ENCODE results near the gene ZBTB20. TPM values are rescaled to one million over a fixed set of nuclear protein-coding genes. Genes with fewer than 3 reads are reported as not detected.

ZBTB20 gene
- total RNA-seq, 4 donors from 2014 or later: 148 to 242 (median 188) TPM

DNA sequence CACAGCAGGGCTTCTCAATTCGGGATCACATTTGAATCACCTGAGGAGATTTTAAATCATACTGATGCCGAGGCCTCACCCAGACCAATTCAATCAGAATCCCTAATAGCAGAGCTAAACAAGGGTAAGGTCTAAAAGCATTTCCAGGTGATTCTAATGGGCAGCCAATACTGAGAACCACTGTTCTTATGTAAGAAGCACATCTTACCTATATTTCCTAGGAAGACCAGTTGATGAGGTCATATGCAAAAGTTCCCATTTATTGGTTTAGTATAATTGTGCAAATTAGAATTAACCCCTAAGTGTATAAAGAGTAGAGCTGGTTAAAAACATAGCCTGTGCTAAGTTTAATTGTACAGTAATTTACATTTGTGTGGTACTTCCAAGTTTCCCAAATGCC is 851.1 kb downstream of the ZBTB20 start:
- intact Hi-C loops (cut with DNase I): no loop called here
- 81 to 100% methylated on average over 2 of the region's 2 CpGs for WGBS, 2 donors
- no peak for DNase-seq
- TF ChIP-seq, protein P1, sequence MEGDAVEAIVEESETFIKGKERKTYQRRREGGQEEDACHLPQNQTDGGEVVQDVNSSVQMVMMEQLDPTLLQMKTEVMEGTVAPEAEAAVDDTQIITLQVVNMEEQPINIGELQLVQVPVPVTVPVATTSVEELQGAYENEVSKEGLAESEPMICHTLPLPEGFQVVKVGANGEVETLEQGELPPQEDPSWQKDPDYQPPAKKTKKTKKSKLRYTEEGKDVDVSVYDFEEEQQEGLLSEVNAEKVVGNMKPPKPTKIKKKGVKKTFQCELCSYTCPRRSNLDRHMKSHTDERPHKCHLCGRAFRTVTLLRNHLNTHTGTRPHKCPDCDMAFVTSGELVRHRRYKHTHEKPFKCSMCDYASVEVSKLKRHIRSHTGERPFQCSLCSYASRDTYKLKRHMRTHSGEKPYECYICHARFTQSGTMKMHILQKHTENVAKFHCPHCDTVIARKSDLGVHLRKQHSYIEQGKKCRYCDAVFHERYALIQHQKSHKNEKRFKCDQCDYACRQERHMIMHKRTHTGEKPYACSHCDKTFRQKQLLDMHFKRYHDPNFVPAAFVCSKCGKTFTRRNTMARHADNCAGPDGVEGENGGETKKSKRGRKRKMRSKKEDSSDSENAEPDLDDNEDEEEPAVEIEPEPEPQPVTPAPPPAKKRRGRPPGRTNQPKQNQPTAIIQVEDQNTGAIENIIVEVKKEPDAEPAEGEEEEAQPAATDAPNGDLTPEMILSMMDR (IDR thresholded peaks at IDR 0.05): no peak
- no peak for TF ChIP-seq POLR2A (IDR thresholded peaks at IDR 0.05)
- Histone ChIP-seq H3K27ac (no peak overlapping the region), H3K36me3 (no peaks in the 10 kb centered on the region), H3K4me3 (replicated peaks in 1 of 3) (no peak overlapping the region), H3K27me3 (no peaks in the 10 kb centered on the region), H3K9me3 (no peaks in the 10 kb centered on the region), H3K4me1 (no peaks in the 10 kb centered on the region)

DNA sequence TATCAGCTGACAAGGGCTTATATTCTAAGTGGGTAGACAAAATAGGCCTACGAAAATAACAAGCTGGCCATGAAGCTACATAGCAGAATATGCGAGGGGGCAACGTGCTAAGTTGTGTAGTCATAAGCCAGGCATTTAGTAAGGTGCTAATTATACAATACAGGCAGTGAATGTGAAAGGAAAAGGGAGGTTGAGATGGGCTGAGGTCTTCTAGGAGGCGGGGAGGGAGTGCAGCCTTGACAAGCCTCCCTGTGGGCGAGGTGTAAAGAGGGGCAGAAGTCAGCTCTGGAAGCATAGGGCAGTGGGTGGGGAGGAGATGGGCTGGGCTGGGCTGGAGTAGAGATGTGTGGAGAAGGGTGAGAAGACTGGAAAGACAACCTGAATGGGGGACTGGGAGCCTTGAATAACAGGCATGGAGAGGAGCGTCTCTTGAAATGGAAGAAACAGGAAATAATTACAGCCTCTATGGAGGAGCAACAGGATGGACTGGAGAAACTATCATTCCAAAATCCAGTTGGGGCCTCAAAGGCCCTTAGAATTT is 852.1 kb downstream of the ZBTB20 start:
- H3K4me3 ChIP-seq (replicated peaks in 1 of 3): no peak overlapping the region
- H3K27ac ChIP-seq: no peak overlapping the region
- H3K9me3 ChIP-seq: no peaks in the 10 kb centered on the region
- intact Hi-C loops (cut with DNase I): no loop called here
- no peak for TF ChIP-seq POLR2A (IDR thresholded peaks at IDR 0.05)
- TF ChIP-seq, protein P1 (IDR thresholded peaks at IDR 0.05): no peak
- H3K4me1 ChIP-seq: no peaks in the 10 kb centered on the region
- WGBS, 2 donors: 87 to 88% methylated on average over 6 of the region's 6 CpGs
- DNase-seq: no peak
- H3K27me3 ChIP-seq: no peaks in the 10 kb centered on the region
- H3K36me3 ChIP-seq: no peaks in the 10 kb centered on the region

DNA sequence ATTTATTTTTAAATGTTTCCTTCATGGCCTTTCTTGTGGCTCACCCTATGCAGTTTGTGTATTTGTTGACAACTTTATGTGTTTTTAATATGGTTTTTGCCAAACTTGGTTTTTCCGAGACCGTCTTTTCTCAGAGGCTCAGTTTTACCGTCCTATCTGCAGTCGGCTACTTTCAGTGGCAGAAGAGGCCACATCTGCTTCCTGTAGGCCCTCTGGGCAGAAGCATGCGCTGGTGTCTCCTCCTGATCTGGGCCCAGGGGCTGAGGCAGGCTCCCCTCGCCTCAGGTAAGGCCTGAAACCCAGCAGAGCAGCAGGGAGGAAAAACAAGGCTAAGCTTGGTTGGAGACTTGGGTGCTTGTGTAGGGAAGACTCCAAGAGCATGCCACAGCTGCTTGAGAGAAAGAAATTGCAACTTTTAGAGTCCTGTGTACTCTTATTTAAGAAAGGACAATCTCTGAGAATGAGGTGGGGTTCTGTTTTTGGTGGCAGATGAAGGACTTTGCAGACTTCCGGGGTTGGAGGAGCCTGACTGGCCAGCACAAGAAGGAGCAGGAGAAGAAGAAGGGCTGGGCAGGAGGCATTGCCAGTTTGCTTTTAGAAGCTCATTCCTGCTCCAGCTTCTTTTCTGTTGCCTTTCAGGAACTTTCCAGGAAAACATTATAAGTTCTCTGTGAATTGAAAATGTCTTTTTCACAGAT is 853.1 kb downstream of the ZBTB20 start, which contains the start of gene TIGIT:
TIGIT (plus strand) TSS at position 191 of the 698 bp plus-strand sequence; CDS start at position 225, 34 bp downstream.
- Histone ChIP-seq H3K4me1 (no peaks in the 10 kb centered on the region), H3K4me3 (replicated peaks in 1 of 3) (no peak within 1 kb of the TSS), H3K27me3 (no peaks in the 10 kb centered on the region), H3K27ac (no peak within 1 kb of the TSS), H3K36me3 (no peaks in the 10 kb centered on the region), H3K9me3 (no peaks in the 10 kb centered on the region)
- no peak for DNase-seq
- intact Hi-C loops (cut with DNase I): no loop called here
- WGBS, 2 donors: 92 to 93% methylated on average over 7 of the region's 7 CpGs
- TF ChIP-seq POLR2A (IDR thresholded peaks at IDR 0.05): no peak
- TF ChIP-seq, protein P1 (IDR thresholded peaks at IDR 0.05): no peak

DNA sequence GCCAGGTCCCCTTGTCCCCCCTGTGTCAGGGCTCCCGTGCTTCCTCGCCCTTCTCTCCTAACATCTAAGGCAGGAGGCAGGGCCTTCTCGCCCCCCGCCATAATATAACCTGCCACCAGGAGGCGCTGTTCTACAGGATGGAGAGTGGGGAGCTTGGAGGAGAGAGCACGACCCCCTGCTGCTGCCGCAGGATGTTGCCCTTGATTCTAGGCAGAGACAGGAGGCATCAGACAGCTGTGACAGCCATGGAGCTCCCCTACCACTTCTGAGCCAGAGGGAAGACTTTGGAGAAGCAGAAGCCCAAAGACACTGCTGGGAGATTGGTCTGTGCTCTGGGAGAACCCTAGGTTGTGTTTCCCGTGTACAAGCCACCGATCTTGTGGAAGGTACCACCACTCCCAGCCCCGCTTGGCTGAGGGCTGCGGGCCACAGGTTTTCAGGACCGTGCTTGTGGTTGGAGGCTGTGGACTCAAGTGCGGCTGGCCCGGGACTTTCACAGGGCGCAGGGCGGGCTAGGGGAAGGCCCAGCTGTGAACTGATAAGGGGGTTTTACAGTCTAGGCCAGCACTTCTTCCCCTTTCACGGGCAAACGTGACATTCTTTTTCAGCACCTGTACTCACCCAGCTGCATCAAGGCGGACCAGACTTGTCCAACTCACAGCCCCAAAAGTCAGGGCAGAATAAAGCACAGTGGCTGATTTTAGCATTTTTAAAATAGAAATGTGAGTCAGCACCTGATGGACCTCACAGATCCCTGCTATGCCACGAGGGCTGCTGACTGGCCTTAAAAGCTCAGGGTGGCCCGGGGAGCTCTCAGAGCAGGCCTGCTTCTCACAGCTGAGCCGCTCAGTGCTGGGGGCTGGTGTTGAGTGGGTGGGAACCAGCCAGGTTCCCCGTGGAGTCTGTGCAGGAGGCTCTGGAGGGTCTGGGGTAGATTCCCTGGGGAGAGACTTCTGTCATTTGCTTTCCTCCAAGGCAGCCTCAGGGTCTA is 855.9 kb downstream of the ZBTB20 start:
- intact Hi-C loops (cut with DNase I): no loop called here
- Histone ChIP-seq H3K36me3 (no peaks in the 10 kb centered on the region), H3K27me3 (no peaks in the 10 kb centered on the region), H3K4me1 (no peaks in the 10 kb centered on the region), H3K27ac (no peak overlapping the region), H3K4me3 (replicated peaks in 1 of 3) (no peak overlapping the region), H3K9me3 (no peaks in the 10 kb centered on the region)
- 49 to 68% methylated on average over 12 to 23 of the region's 23 CpGs for WGBS, 2 donors
- DNase-seq: peak; percentile 42 to 64
- TF ChIP-seq, protein P1 (IDR thresholded peaks at IDR 0.05): peak; percentile 38 to 65 (median 55)
- TF ChIP-seq POLR2A (IDR thresholded peaks at IDR 0.05): no peak

All from thyroid gland (tissue), 4 donors.